SK-N-SH (cell line): ENCODE measurements around the gene PRAME. TPM values are rescaled to one million over a fixed set of nuclear protein-coding genes. Genes with fewer than 3 reads are reported as not detected.

Experiments used
- CTCF ChIA-PET: fragments of 300-600, 350-600 bp; formaldehyde crosslinking; extraction: SDS; loops from one replicate; lab custom pipeline; 2021; lab: Yijun Ruan, JAX
- POLR2A ChIA-PET: fragments of 350-600 bp; sonication (Branson Sonifier 250); formaldehyde crosslinking; extraction: SDS; loops from one replicate; lab custom pipeline; 2020; ENCODE audit warnings: antibody characterized with exemption, inconsistent platforms; lab: Yijun Ruan, JAX
- DNase-seq: peaks from one replicate; pipeline ENCODE4 v3.0.0; 2012
- H2AFZ ChIP-seq: fragments of 200-600 bp; sonication (generic); 2 replicates; pipeline ENCODE4 v1.8.1; 2016; ENCODE audit warnings: antibody characterized with exemption, mild to moderate bottlenecking, low read depth
- H3F3A ChIP-seq: fragments of 200-600 bp; sonication (generic); replicated peaks from 2 replicates; pipeline ENCODE3; 2016; ENCODE audit warnings: antibody characterized with exemption, mild to moderate bottlenecking; ENCODE audit not compliant: insufficient read depth
- H3K27ac ChIP-seq, 2 experiments: fragments of 200-500 bp in 1 of 2; fragments of 200-600 bp in 1 of 2; sonication (Bioruptor generic) in 1 of 2; sonication (generic), shearing (Covaris generic) in 1 of 2; 2 replicates each; pipeline versions ENCODE4 v1.5.1 to v1.6.1; 2014 to 2016; ENCODE audit warnings: low read depth in 2 of 2, inconsistent platforms in 1 of 2, low read length in 1 of 2, mild to moderate bottlenecking in 1 of 2, mixed read lengths in 1 of 2
- H3K27me3 ChIP-seq: fragments of 200-600 bp; sonication (generic), shearing (Covaris generic); 2 replicates; pipeline ENCODE4 v1.6.1; 2016; ENCODE audit warnings: mixed run types; ENCODE audit not compliant: insufficient read depth
- H3K36me3 ChIP-seq, 2 experiments: fragments of 200-500 bp in 1 of 2; fragments of 200-600 bp in 1 of 2; sonication (Bioruptor generic) in 1 of 2; sonication (generic) in 1 of 2; replicated peaks in 1 of 2; 2 replicates each; pipeline versions ENCODE3 to v1.5.1; 2014 to 2016; ENCODE audit warnings: low read length in 1 of 2, mild to moderate bottlenecking in 1 of 2; ENCODE audit not compliant: insufficient read depth in 2 of 2, control insufficient read depth in 1 of 2
- H3K4me1 ChIP-seq, 2 experiments: fragments of 200-500 bp in 1 of 2; fragments of 200-600 bp in 1 of 2; sonication (Bioruptor generic) in 1 of 2; sonication (generic), shearing (Covaris generic) in 1 of 2; 2 replicates each; pipeline versions ENCODE4 v1.5.1 to v1.6.1; 2014 to 2016; ENCODE audit warnings: low read depth in 1 of 2, low read length in 1 of 2, mixed run types in 1 of 2; ENCODE audit not compliant: insufficient read depth in 2 of 2, control insufficient read depth in 1 of 2
- H3K4me2 ChIP-seq: fragments of 200-600 bp; sonication (generic), shearing (Covaris generic); 2 replicates; pipeline ENCODE4 v1.6.1; 2017; ENCODE audit warnings: mixed run types
- H3K4me3 ChIP-seq, 2 experiments: fragments of 200-500 bp in 1 of 2; fragments of 200-600 bp in 1 of 2; sonication (Bioruptor generic) in 1 of 2; sonication (generic), shearing (Covaris generic) in 1 of 2; 2 replicates each; pipeline versions ENCODE4 v1.5.1 to v1.8.1; 2014 to 2016; ENCODE audit warnings: low read depth in 2 of 2, inconsistent platforms in 1 of 2, low read length in 1 of 2, mild to moderate bottlenecking in 1 of 2, mixed read lengths in 1 of 2, moderate library complexity in 1 of 2
- H3K79me2 ChIP-seq: fragments of 200-600 bp; sonication (generic); 2 replicates; pipeline ENCODE4 v1.8.1; 2017; ENCODE audit warnings: mild to moderate bottlenecking; ENCODE audit not compliant: insufficient read depth
- H3K9ac ChIP-seq: fragments of 200-600 bp; sonication (generic); 2 replicates; pipeline ENCODE4 v1.6.1; 2017; ENCODE audit warnings: mixed run types
- H3K9me2 ChIP-seq: fragments of 200-600 bp; sonication (generic); 2 replicates; pipeline ENCODE4 v1.6.1; 2017; ENCODE audit warnings: mixed run types
- H3K9me3 ChIP-seq: fragments of 200-600 bp; sonication (generic); 2 replicates; pipeline ENCODE4 v1.6.1; 2017; ENCODE audit warnings: mixed run types, mild to moderate bottlenecking, moderate library complexity
- H4K20me1 ChIP-seq: fragments of 200-600 bp; sonication (generic); 2 replicates; pipeline ENCODE4 v1.6.1; 2017; ENCODE audit warnings: mild to moderate bottlenecking, mixed run types; ENCODE audit not compliant: insufficient read depth
- FOSL2 ChIP-seq: IDR thresholded peaks from 2 replicates; pipeline ENCODE4 v1.4.0; 2012; ENCODE audit warnings: low read depth, mild to moderate bottlenecking, moderate library complexity, borderline replicate concordance
- FOXM1 ChIP-seq: IDR thresholded peaks from 2 replicates; pipeline ENCODE4 v1.4.0; 2012; ENCODE audit warnings: low read depth, mild to moderate bottlenecking
- GATA2 ChIP-seq: sonication (generic); formaldehyde crosslinking; IDR thresholded peaks from 2 replicates; pipeline ENCODE4 v1.5.0; 2020; ENCODE audit warnings: mild to moderate bottlenecking, missing genetic modification reagents
- JUND ChIP-seq: IDR thresholded peaks from 2 replicates; pipeline ENCODE4 v1.4.0; 2012
- MEF2A ChIP-seq: IDR thresholded peaks from 2 replicates; pipeline ENCODE4 v1.4.0; 2012; ENCODE audit warnings: low read depth, borderline replicate concordance
- NRF1 ChIP-seq: IDR thresholded peaks from 2 replicates; pipeline ENCODE4 v1.6.1; 2012; ENCODE audit warnings: low read depth, mild to moderate bottlenecking, low read length
- POLR2AphosphoS5 ChIP-seq: IDR thresholded peaks from 2 replicates; pipeline ENCODE4 v1.6.1; 2012; ENCODE audit warnings: low read depth, low read length
- RAD21 ChIP-seq: IDR thresholded peaks from 2 replicates; pipeline ENCODE4 v1.6.1; 2012; ENCODE audit warnings: mild to moderate bottlenecking, low read length
- RFX5 ChIP-seq: IDR thresholded peaks from 2 replicates; pipeline ENCODE4 v1.6.1; 2012; ENCODE audit warnings: mild to moderate bottlenecking, improper control_type of control experiment, low read length
- SIN3A ChIP-seq: IDR thresholded peaks from 2 replicates; pipeline ENCODE4 v1.6.1; 2012; ENCODE audit warnings: low read depth, mild to moderate bottlenecking, low read length, moderate library complexity, borderline replicate concordance
- TAF1 ChIP-seq: IDR thresholded peaks from 2 replicates; pipeline ENCODE4 v1.6.1; 2012; ENCODE audit warnings: low read depth, mild to moderate bottlenecking, low read length, moderate library complexity, borderline replicate concordance
- TEAD4 ChIP-seq: IDR thresholded peaks from 2 replicates; pipeline ENCODE4 v1.4.0; 2012; ENCODE audit warnings: mild to moderate bottlenecking, borderline replicate concordance; ENCODE audit not compliant: insufficient read depth
- YY1 ChIP-seq: IDR thresholded peaks from 2 replicates; pipeline ENCODE4 v1.4.0; 2012; ENCODE audit warnings: low read depth, mild to moderate bottlenecking
- WGBS: methylation state at CpG from one replicate; pipeline ENCODE4 v1.1.6; 2017; ENCODE audit warnings: low lambda C conversion rate; 5-methylcytosine and 5-hydroxymethylcytosine counted together
- polyA plus RNA-seq, 3 experiments: library from polyadenylated mRNA; depleted of rRNA; stranded (reverse); fragments of >200 nt; gene quantifications; 2 replicates each; pipeline ENCODE4 v1.2.3, GENCODE V29; 2012
- TF ChIP-seq, protein P1 (sequence below): IDR thresholded peaks from 2 replicates; pipeline ENCODE4 v1.4.0; 2012; ENCODE audit warnings: low read depth, borderline replicate concordance
- TF ChIP-seq, protein P2 (sequence below): fragments of 150-350 bp; IDR thresholded peaks from 2 replicates; pipeline ENCODE4 v1.6.1; 2016; ENCODE audit warnings: mild to moderate bottlenecking, low read depth, low read length
- TF ChIP-seq, protein P3 (sequence below): fragments of 200-600 bp; sonication (generic); IDR thresholded peaks from 2 replicates; pipeline ENCODE4 v1.6.1; 2017; ENCODE audit warnings: antibody characterized with exemption, mild to moderate bottlenecking, moderate library complexity
- TF ChIP-seq, protein P4 (sequence below): fragments of 150-350 bp; IDR thresholded peaks from 2 replicates; pipeline ENCODE4 v1.6.1; 2017; ENCODE audit warnings: antibody characterized with exemption, low read length, low read depth, borderline replicate concordance

PRAME gene
- polyA plus RNA-seq, 1 of the 3 experiments (the other 2 are of a cell fraction): 193 TPM

DNA sequence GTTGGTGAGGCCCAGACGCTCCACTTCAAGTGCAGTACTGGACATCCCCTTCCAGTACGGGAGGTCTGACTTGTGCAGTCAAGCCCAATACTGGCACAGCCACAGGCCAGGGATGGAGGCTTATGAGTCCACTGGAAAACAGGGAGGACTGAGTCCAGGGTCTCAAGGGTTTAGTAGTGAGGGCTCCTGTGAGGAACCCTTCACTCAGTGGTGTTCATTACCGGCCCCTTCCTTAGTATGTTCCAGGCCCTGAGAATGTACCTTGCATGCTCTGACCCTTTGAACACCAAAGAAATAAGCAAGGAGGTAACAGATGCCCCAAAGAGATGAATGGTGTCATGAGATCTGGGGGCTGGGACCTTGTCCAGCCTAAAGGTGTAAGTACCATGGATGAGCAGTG lies 11.8 kb downstream of the PRAME start:
- Histone ChIP-seq H3F3A (peaks cover 29% of the 10 kb centered on the region), H3K79me2 (peaks cover 20% of the 10 kb centered on the region), H3K36me3 (peaks cover 47 to 57% of the 10 kb centered on the region in 2 experiments), H3K4me3 (no peak overlapping the region), H3K4me1 (peaks cover 0 to 10% of the 10 kb centered on the region in 2 experiments; a peak in 2 of 4 replicates), H3K27ac (no peak overlapping the region), H3K9me3 (no peaks in the 10 kb centered on the region), H3K4me2 (no peak overlapping the region), H3K9ac (no peak overlapping the region), H3K27me3 (no peaks in the 10 kb centered on the region), H3K9me2 (no peaks in the 10 kb centered on the region), H2AFZ (no peak overlapping the region), H4K20me1 (peaks cover 53% of the 10 kb centered on the region)
- CTCF ChIA-PET: interaction anchor here (0.9 to 2.4 kb wide), 3 partner anchors 10 to 83 kb away, joined by 3 to 10 read pairs (median 3); partner anchors contain the start of gene ZNF280B
- no peak for TF ChIP-seq YY1
- TF ChIP-seq TAF1: no peak
- TF ChIP-seq TEAD4: no peak
- no peak for TF ChIP-seq RFX5
- TF ChIP-seq, protein P1, sequence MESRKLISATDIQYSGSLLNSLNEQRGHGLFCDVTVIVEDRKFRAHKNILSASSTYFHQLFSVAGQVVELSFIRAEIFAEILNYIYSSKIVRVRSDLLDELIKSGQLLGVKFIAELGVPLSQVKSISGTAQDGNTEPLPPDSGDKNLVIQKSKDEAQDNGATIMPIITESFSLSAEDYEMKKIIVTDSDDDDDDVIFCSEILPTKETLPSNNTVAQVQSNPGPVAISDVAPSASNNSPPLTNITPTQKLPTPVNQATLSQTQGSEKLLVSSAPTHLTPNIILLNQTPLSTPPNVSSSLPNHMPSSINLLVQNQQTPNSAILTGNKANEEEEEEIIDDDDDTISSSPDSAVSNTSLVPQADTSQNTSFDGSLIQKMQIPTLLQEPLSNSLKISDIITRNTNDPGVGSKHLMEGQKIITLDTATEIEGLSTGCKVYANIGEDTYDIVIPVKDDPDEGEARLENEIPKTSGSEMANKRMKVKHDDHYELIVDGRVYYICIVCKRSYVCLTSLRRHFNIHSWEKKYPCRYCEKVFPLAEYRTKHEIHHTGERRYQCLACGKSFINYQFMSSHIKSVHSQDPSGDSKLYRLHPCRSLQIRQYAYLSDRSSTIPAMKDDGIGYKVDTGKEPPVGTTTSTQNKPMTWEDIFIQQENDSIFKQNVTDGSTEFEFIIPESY: no peak
- no peak for TF ChIP-seq NRF1
- TF ChIP-seq RAD21: no peak
- no peak for TF ChIP-seq JUND
- TF ChIP-seq, protein P2, sequence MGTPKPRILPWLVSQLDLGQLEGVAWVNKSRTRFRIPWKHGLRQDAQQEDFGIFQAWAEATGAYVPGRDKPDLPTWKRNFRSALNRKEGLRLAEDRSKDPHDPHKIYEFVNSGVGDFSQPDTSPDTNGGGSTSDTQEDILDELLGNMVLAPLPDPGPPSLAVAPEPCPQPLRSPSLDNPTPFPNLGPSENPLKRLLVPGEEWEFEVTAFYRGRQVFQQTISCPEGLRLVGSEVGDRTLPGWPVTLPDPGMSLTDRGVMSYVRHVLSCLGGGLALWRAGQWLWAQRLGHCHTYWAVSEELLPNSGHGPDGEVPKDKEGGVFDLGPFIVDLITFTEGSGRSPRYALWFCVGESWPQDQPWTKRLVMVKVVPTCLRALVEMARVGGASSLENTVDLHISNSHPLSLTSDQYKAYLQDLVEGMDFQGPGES: no peak
- whole genome bisulfite sequencing: 77% methylated on average over 3 of the region's 3 CpGs
- DNase-seq: no peak
- POLR2A ChIA-PET: interaction anchor here (0.9 to 1.6 kb wide), 2 partner anchors 8 to 12 kb away, joined by 3 to 6 read pairs; partner anchors contain the start of gene PRAME

DNA sequence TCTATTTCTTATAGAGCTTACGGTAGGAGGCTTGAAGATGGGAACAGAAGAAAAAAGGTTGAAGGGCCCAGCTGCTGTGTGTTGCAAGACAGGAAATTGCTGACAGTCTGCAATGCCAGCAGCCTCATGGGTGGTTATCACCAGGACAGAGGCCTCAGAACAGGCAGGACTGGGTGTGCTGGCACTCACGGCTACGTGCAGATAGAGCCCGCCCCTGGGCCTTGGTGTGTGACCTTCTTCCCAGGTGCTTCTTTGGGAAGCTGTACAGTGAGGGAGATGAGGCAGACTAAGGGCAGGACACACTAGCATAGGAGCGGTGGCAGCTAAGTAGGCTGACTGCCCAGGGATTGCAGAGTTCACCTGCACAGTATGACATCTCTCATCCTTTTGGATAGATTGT lies 12.6 kb downstream of the PRAME start:
- H2AFZ ChIP-seq: no peak overlapping the region
- no peaks in the 10 kb centered on the region for H3K27me3 ChIP-seq
- H3K9me3 ChIP-seq: no peaks in the 10 kb centered on the region
- no peak for DNase-seq
- CTCF ChIA-PET: interaction anchor here (0.9 to 2.4 kb wide), 3 partner anchors 10 to 82 kb away, joined by 3 to 10 read pairs (median 3); partner anchors contain the start of gene ZNF280B
- peaks cover 46% of the 10 kb centered on the region for H4K20me1 ChIP-seq
- H3K4me2 ChIP-seq: no peak overlapping the region
- WGBS: 94% methylated on average over 4 of the region's 5 CpGs
- no peak overlapping the region for H3K27ac ChIP-seq
- TF ChIP-seq, protein P3, sequence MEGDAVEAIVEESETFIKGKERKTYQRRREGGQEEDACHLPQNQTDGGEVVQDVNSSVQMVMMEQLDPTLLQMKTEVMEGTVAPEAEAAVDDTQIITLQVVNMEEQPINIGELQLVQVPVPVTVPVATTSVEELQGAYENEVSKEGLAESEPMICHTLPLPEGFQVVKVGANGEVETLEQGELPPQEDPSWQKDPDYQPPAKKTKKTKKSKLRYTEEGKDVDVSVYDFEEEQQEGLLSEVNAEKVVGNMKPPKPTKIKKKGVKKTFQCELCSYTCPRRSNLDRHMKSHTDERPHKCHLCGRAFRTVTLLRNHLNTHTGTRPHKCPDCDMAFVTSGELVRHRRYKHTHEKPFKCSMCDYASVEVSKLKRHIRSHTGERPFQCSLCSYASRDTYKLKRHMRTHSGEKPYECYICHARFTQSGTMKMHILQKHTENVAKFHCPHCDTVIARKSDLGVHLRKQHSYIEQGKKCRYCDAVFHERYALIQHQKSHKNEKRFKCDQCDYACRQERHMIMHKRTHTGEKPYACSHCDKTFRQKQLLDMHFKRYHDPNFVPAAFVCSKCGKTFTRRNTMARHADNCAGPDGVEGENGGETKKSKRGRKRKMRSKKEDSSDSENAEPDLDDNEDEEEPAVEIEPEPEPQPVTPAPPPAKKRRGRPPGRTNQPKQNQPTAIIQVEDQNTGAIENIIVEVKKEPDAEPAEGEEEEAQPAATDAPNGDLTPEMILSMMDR: no peak
- TF ChIP-seq, protein P4, sequence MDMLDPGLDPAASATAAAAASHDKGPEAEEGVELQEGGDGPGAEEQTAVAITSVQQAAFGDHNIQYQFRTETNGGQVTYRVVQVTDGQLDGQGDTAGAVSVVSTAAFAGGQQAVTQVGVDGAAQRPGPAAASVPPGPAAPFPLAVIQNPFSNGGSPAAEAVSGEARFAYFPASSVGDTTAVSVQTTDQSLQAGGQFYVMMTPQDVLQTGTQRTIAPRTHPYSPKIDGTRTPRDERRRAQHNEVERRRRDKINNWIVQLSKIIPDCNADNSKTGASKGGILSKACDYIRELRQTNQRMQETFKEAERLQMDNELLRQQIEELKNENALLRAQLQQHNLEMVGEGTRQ: no peak
- TF ChIP-seq RFX5 (no peak), TAF1 (no peak), GATA2 (CRISPR knock-in tag) (no peak), MEF2A (no peak), SIN3A (no peak), FOXM1 (no peak), YY1 (no peak), FOSL2 (no peak), POLR2AphosphoS5 (no peak)
- TF ChIP-seq, protein P1: no peak
- peaks cover 29% of the 10 kb centered on the region for H3F3A ChIP-seq
- H3K9me2 ChIP-seq: no peaks in the 10 kb centered on the region
- peaks cover 0 to 10% of the 10 kb centered on the region in 2 experiments; a peak in 1 of 4 replicates for H3K4me1 ChIP-seq
- H3K4me3 ChIP-seq: no peak overlapping the region
- POLR2A ChIA-PET: interaction anchor here (0.9 to 1.6 kb wide), 2 partner anchors 8 to 13 kb away, joined by 3 to 6 read pairs; partner anchors contain the start of gene PRAME
- H3K79me2 ChIP-seq: peaks cover 12% of the 10 kb centered on the region
- peaks cover 40 to 50% of the 10 kb centered on the region in 2 experiments for H3K36me3 ChIP-seq
- no peak overlapping the region for H3K9ac ChIP-seq
